ENCODE results near the gene UQCC2. TPM values are rescaled to one million over a fixed set of nuclear protein-coding genes. Genes with fewer than 3 reads are reported as not detected.

The UQCC2 gene
- total and polyA plus RNA-seq, 4 donors, result 7.8 to 141 (median 48.1) TPM

- TF ChIP-seq CTCF (IDR thresholded peaks at IDR 0.05; ENCODE audit: control extremely low read depth, extremely low read depth), result no peak
- Histone ChIP-seq H3K27me3 (ENCODE audit: control insufficient read depth in 3 of 3, insufficient read depth in 3 of 3, low read length in 2 of 3) (no peaks in the 10 kb centered on the region), H3K9me3 (ENCODE audit: control insufficient read depth in 4 of 4, insufficient read depth in 3 of 4, low read length in 3 of 4) (no peaks in the 10 kb centered on the region), H3K27ac (ENCODE audit: low read depth in 1 of 2, low read length in 1 of 2) (peak overlapping the region; percentile 48 to 87), H3K9ac (ENCODE audit: insufficient read depth in 1 of 2, low read length in 2 of 2) (peak overlapping the region in 1 of 2 donors; percentile 50), H3K4me1 (ENCODE audit: control insufficient read depth in 5 of 5, insufficient read depth in 5 of 5, low read length in 5 of 5) (peaks cover 0 to 61% (median 20%) of the 10 kb centered on the region in 5 donors), H3K4me3 (peak overlapping the region; percentile 25), H3K36me3 (ENCODE audit: control insufficient read depth in 4 of 4, insufficient read depth in 4 of 4, low read length in 4 of 4) (no peaks in the 10 kb centered on the region)
- DNase-seq (peak in 2 of 3 donors; percentile 55 to 75), ATAC-seq (ENCODE audit: insufficient read depth, low FRiP score) (no peak)
- 42 to 50% methylated on average over 14 of the region's 14 CpGs for WGBS, 2 donors
Observed at GRCh38 chr6:33746036-33746600, 34.6 kb upstream of the UQCC2 start.

GRCh38 chr6:33745548-33745947, 34.0 kb upstream of the UQCC2 start:
- no peaks in the 10 kb centered on the region for H3K27me3 ChIP-seq (ENCODE audit: control insufficient read depth in 3 of 3, insufficient read depth in 3 of 3, low read length in 2 of 3)
- no peaks in the 10 kb centered on the region for H3K36me3 ChIP-seq (ENCODE audit: control insufficient read depth in 4 of 4, insufficient read depth in 4 of 4, low read length in 4 of 4)
- peak overlapping the region; percentile 9 to 87 for H3K27ac ChIP-seq (ENCODE audit: low read depth in 1 of 2, low read length in 1 of 2)
- TF ChIP-seq CTCF (IDR thresholded peaks at IDR 0.05; ENCODE audit: control extremely low read depth, extremely low read depth), result no peak
- DNase-seq (peak; percentile 65 to 80 (median 77)), ATAC-seq (ENCODE audit: insufficient read depth, low FRiP score) (no peak)
- WGBS, 2 donors, result 81 to 90% methylated on average over 7 of the region's 7 CpGs
- no peak overlapping the region for H3K4me3 ChIP-seq
- H3K4me1 ChIP-seq (ENCODE audit: control insufficient read depth in 5 of 5, insufficient read depth in 5 of 5, low read length in 5 of 5), result peaks cover 0 to 57% (median 14%) of the 10 kb centered on the region in 5 donors
- H3K9me3 ChIP-seq (ENCODE audit: control insufficient read depth in 4 of 4, insufficient read depth in 3 of 4, low read length in 3 of 4), result no peaks in the 10 kb centered on the region
- no peak overlapping the region for H3K9ac ChIP-seq (ENCODE audit: insufficient read depth in 1 of 2, low read length in 2 of 2)

- H3K27ac ChIP-seq (ENCODE audit: low read depth in 1 of 2, low read length in 1 of 2), result peak overlapping the region; percentile 9 to 87
- ATAC-seq (ENCODE audit: insufficient read depth, low FRiP score) (no peak), DNase-seq (no peak)
- WGBS, 2 donors, result 70 to 72% methylated on average over 13 of the region's 13 CpGs
- H3K9me3 ChIP-seq (ENCODE audit: control insufficient read depth in 4 of 4, insufficient read depth in 3 of 4, low read length in 3 of 4), result no peaks in the 10 kb centered on the region
- H3K9ac ChIP-seq (ENCODE audit: insufficient read depth in 1 of 2, low read length in 2 of 2), result no peak overlapping the region
- H3K4me3 ChIP-seq, result no peak overlapping the region
- no peak for TF ChIP-seq CTCF (IDR thresholded peaks at IDR 0.05; ENCODE audit: control extremely low read depth, extremely low read depth)
- H3K27me3 ChIP-seq (ENCODE audit: control insufficient read depth in 3 of 3, insufficient read depth in 3 of 3, low read length in 2 of 3), result no peaks in the 10 kb centered on the region
- peaks cover 0 to 59% (median 13%) of the 10 kb centered on the region in 5 donors for H3K4me1 ChIP-seq (ENCODE audit: control insufficient read depth in 5 of 5, insufficient read depth in 5 of 5, low read length in 5 of 5)
- H3K36me3 ChIP-seq (ENCODE audit: control insufficient read depth in 4 of 4, insufficient read depth in 4 of 4, low read length in 4 of 4), result no peaks in the 10 kb centered on the region
Observed at GRCh38 chr6:33744895-33745546, 33.5 kb upstream of the UQCC2 start.
